ENCODE data around the gene MRPL58.

Gene MRPL58

DNA sequence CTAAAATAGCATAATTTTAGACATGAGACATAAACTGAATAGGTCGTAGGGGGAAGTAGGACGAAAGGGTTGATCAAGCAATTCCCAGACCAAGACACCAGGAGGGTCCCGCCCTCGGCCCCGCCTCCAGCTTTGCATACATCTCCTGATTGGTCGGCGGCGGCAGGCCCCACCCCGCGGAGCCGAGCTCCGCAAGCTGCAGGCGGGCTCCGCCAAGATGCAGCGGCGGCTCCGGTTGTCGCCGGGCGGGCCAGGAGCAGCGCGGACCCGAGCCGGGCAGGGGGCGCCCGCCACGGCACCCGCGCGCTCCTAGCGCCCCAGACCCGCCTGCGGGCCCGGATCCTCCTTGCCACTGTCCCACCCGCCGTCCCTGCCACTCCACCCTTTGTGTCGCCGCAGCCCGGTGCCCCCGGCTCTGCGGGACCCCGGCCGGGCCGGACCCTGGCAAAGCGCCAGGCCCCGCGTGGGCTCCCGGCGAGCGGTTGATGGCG lies 25.0 kb upstream of the MRPL58 start, which contains the start of gene CDR2L:
Gene CDR2L (plus strand): TSS at position 215 of the 491 bp plus-strand sequence. CDS start 412 bp downstream, outside the sequence.
- Histone ChIP-seq H3K27me3 (ENCODE audit: insufficient read depth, poor library complexity, severe bottlenecking) (no peaks in the 10 kb centered on the region), H3K9me3 (ENCODE audit: severe bottlenecking) (no peaks in the 10 kb centered on the region), H3K4me3 (ENCODE audit: severe bottlenecking) (peak within 1 kb of the TSS; percentile 94), H3K4me1 (ENCODE audit: insufficient read depth, poor library complexity, severe bottlenecking) (peaks cover 18% of the 10 kb centered on the region), H3K36me3 (ENCODE audit: low read depth) (no peaks in the 10 kb centered on the region), H3K27ac (ENCODE audit: poor library complexity, severe bottlenecking) (peak within 1 kb of the TSS; percentile 65)
- TF ChIP-seq, protein P1, sequence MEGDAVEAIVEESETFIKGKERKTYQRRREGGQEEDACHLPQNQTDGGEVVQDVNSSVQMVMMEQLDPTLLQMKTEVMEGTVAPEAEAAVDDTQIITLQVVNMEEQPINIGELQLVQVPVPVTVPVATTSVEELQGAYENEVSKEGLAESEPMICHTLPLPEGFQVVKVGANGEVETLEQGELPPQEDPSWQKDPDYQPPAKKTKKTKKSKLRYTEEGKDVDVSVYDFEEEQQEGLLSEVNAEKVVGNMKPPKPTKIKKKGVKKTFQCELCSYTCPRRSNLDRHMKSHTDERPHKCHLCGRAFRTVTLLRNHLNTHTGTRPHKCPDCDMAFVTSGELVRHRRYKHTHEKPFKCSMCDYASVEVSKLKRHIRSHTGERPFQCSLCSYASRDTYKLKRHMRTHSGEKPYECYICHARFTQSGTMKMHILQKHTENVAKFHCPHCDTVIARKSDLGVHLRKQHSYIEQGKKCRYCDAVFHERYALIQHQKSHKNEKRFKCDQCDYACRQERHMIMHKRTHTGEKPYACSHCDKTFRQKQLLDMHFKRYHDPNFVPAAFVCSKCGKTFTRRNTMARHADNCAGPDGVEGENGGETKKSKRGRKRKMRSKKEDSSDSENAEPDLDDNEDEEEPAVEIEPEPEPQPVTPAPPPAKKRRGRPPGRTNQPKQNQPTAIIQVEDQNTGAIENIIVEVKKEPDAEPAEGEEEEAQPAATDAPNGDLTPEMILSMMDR (IDR thresholded peaks at IDR 0.05; ENCODE audit: poor library complexity, severe bottlenecking): no peak
- ATAC-seq (ENCODE audit: low read depth) (peak; percentile 87), DNase-seq (ENCODE audit: low spot score) (peak; percentile 96)

- Histone ChIP-seq H3K4me1 (ENCODE audit: insufficient read depth, poor library complexity, severe bottlenecking) (peaks cover 22% of the 10 kb centered on the region), H3K4me3 (ENCODE audit: severe bottlenecking) (peak overlapping the region; percentile 94), H3K27ac (ENCODE audit: poor library complexity, severe bottlenecking) (peak overlapping the region; percentile 65), H3K9me3 (ENCODE audit: severe bottlenecking) (no peaks in the 10 kb centered on the region), H3K27me3 (ENCODE audit: insufficient read depth, poor library complexity, severe bottlenecking) (no peaks in the 10 kb centered on the region), H3K36me3 (ENCODE audit: low read depth) (no peaks in the 10 kb centered on the region)
- DNase-seq (ENCODE audit: low spot score) (no peak), ATAC-seq (ENCODE audit: low read depth) (peak; percentile 55)
- TF ChIP-seq, protein P1 (IDR thresholded peaks at IDR 0.05; ENCODE audit: poor library complexity, severe bottlenecking): peak; percentile 60
These were observed 24.4 kb upstream of the MRPL58 start for GRCh38 chr17:74987909-74988711.

- Histone ChIP-seq H3K4me1 (ENCODE audit: insufficient read depth, poor library complexity, severe bottlenecking) (peaks cover 40% of the 10 kb centered on the region), H3K27me3 (ENCODE audit: insufficient read depth, poor library complexity, severe bottlenecking) (no peaks in the 10 kb centered on the region), H3K27ac (ENCODE audit: poor library complexity, severe bottlenecking) (peak overlapping the region; percentile 87), H3K36me3 (ENCODE audit: low read depth) (no peaks in the 10 kb centered on the region), H3K4me3 (ENCODE audit: severe bottlenecking) (no peak overlapping the region), H3K9me3 (ENCODE audit: severe bottlenecking) (no peaks in the 10 kb centered on the region)
- ATAC-seq (ENCODE audit: low read depth) (no peak), DNase-seq (ENCODE audit: low spot score) (no peak)
- TF ChIP-seq, protein P1 (IDR thresholded peaks at IDR 0.05; ENCODE audit: poor library complexity, severe bottlenecking): no peak
These were observed 21.8 kb upstream of the MRPL58 start for GRCh38 chr17:74990581-74991105.

GRCh38 chr17:74992223-74992622 lies 20.2 kb upstream of the MRPL58 start:
- TF ChIP-seq, protein P1 (IDR thresholded peaks at IDR 0.05; ENCODE audit: poor library complexity, severe bottlenecking): no peak
- ATAC-seq (ENCODE audit: low read depth): no peak
- H3K27ac ChIP-seq (ENCODE audit: poor library complexity, severe bottlenecking): peak overlapping the region; percentile 87

More at GRCh38 chr17:74992223-74992622, 20.2 kb upstream of the MRPL58 start:
- DNase-seq (ENCODE audit: low spot score): no peak
- no peaks in the 10 kb centered on the region for H3K27me3 ChIP-seq (ENCODE audit: insufficient read depth, poor library complexity, severe bottlenecking)
- H3K4me3 ChIP-seq (ENCODE audit: severe bottlenecking): no peak overlapping the region
- no peaks in the 10 kb centered on the region for H3K36me3 ChIP-seq (ENCODE audit: low read depth)
- peaks cover 40% of the 10 kb centered on the region for H3K4me1 ChIP-seq (ENCODE audit: insufficient read depth, poor library complexity, severe bottlenecking)
- H3K9me3 ChIP-seq (ENCODE audit: severe bottlenecking): no peaks in the 10 kb centered on the region
